GM12865 (cell line): ENCODE data around the gene PKD2L1.

Experiments
- DNase-seq: peaks from one replicate; pipeline ENCODE4 v3.0.0; 2010; ENCODE audit warnings: low read depth
- H3K4me3 ChIP-seq: 2 replicates; pipeline ENCODE4 v1.5.1; 2011; ENCODE audit warnings: mild to moderate bottlenecking, low read depth, low read length, control low read depth
- TF ChIP-seq, protein P1 (sequence below): IDR thresholded peaks from 2 replicates; pipeline ENCODE4 v1.5.1; 2011; ENCODE audit warnings: low read length, control low read depth, low read depth, inconsistent platforms; ENCODE audit not compliant: insufficient read depth; ENCODE audit errors: missing control alignments

The PKD2L1 gene

DNA sequence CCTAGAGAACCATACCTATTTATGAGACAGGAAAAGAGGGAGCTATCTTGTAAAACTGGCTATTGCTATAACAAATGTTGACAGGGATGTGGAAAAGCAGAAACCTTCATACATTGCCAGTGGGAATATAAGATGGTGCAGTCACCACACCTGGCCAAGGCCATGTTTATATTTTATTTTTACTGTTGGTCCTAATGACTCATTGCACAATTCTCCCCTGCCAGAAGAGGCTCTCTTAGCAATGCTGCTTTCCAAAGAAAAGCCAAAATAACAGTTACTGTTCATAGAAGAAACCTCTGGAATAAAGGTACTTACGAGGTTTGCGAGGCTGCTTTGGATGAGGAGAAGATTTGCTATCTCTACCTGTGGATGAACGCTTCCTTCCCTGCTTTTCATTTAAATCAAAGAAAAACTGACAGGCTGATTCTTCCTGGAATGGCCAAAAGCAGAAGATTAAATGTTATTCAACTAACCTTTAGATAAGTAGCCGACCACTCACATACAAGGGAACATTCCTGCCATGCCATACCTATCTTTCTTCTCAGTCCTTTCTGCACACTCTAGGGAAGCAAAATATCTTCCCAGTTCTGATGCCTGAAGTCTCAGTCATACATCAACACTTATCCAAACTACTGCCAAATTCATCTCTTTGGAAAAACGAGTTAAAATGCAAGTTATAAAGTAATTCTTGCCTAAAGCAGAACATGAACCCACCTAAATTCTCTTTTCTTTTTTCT, 84.4 kb downstream of the PKD2L1 start:
- no peak overlapping the region for H3K4me3 ChIP-seq
- TF ChIP-seq, protein P1, sequence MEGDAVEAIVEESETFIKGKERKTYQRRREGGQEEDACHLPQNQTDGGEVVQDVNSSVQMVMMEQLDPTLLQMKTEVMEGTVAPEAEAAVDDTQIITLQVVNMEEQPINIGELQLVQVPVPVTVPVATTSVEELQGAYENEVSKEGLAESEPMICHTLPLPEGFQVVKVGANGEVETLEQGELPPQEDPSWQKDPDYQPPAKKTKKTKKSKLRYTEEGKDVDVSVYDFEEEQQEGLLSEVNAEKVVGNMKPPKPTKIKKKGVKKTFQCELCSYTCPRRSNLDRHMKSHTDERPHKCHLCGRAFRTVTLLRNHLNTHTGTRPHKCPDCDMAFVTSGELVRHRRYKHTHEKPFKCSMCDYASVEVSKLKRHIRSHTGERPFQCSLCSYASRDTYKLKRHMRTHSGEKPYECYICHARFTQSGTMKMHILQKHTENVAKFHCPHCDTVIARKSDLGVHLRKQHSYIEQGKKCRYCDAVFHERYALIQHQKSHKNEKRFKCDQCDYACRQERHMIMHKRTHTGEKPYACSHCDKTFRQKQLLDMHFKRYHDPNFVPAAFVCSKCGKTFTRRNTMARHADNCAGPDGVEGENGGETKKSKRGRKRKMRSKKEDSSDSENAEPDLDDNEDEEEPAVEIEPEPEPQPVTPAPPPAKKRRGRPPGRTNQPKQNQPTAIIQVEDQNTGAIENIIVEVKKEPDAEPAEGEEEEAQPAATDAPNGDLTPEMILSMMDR: no peak
- no peak for DNase-seq

DNA sequence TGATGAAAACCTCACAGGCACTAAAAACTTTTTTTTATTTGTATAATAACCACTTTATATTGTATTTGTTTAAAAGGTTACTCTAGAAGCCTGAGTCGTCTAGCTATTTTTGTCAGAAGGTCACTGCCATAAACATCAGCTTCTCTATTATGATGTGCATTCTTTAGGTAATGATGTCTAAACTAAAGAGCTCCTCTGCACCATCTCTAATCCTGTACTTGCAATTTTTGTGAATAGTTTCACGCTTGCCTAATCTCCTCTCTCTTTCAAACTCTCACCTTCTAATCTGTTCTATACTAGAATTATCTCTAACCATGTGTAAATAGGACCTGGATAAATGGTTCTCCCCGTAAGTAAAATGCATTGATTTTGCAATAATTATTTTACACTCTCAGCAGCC, 90.2 kb downstream of the PKD2L1 start:
- TF ChIP-seq, protein P1: no peak
- H3K4me3 ChIP-seq: no peak overlapping the region
- DNase-seq: no peak

DNA sequence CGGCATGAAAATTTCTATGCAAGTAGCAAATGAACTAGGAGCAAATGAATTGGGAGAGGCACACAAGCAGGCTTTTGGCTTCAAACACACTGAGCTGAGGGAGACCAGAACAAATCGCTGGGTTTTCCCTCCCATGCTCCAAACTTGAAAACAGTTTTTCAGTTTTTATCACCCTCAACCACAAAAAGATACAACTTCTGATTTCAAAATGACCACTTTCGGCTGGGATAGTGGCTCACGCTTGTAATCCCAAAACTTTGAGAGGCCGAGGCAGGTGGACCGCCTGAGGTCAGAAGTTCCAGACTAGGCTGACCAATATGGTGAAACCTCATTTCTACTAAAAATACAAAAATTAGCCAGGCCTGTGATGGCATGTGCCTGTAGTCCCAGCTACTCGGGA, 91.6 kb downstream of the PKD2L1 start:
- peak; percentile 76 for DNase-seq

More for the DNA sequence above, 91.6 kb downstream of the PKD2L1 start:
- TF ChIP-seq, protein P1: no peak
- H3K4me3 ChIP-seq: no peak overlapping the region
